ENCODE data around the gene ATP8A2.

Gene ATP8A2

GRCh38 chr13:26012995-26013394 is 641.2 kb downstream of the ATP8A2 start:
- DNase-seq (ENCODE audit: low read depth in 2 of 2) = no peak

GRCh38 chr13:26015271-26016125 is 643.7 kb downstream of the ATP8A2 start:
- DNase-seq (ENCODE audit: low read depth in 2 of 2) = no peak

GRCh38 chr13:26016189-26016588 is 644.4 kb downstream of the ATP8A2 start:
- DNase-seq (ENCODE audit: low read depth in 2 of 2) = no peak

- no peak for DNase-seq (ENCODE audit: low read depth in 2 of 2)
These were observed 645.6 kb downstream of the ATP8A2 start for GRCh38 chr13:26017196-26017921.

GRCh38 chr13:26017932-26018665 is 646.3 kb downstream of the ATP8A2 start:
- no peak for DNase-seq (ENCODE audit: low read depth in 2 of 2)

- DNase-seq (ENCODE audit: low read depth in 2 of 2) = no peak
These were observed 647.5 kb downstream of the ATP8A2 start for GRCh38 chr13:26019251-26019650.

- no peak for DNase-seq (ENCODE audit: low read depth in 2 of 2)
These were observed 648.4 kb downstream of the ATP8A2 start for GRCh38 chr13:26019881-26020870.

GRCh38 chr13:26020891-26021290 is 649.1 kb downstream of the ATP8A2 start:
- DNase-seq (ENCODE audit: low read depth in 2 of 2) = no peak

- no peak for DNase-seq (ENCODE audit: low read depth in 2 of 2)
These were observed 649.7 kb downstream of the ATP8A2 start for GRCh38 chr13:26021516-26021915.

- DNase-seq (ENCODE audit: low read depth in 2 of 2) = no peak
These were observed 650.2 kb downstream of the ATP8A2 start for GRCh38 chr13:26021956-26022355.

- DNase-seq (ENCODE audit: low read depth in 2 of 2) = no peak
These were observed 650.9 kb downstream of the ATP8A2 start for GRCh38 chr13:26022538-26023292.

GRCh38 chr13:26024558-26024957 is 652.8 kb downstream of the ATP8A2 start:
- DNase-seq (ENCODE audit: low read depth in 2 of 2) = no peak

GRCh38 chr13:26025196-26025595 is 653.4 kb downstream of the ATP8A2 start:
- no peak for DNase-seq (ENCODE audit: low read depth in 2 of 2)

GRCh38 chr13:26025771-26026170 is 654.0 kb downstream of the ATP8A2 start:
- DNase-seq (ENCODE audit: low read depth in 2 of 2) = no peak

- no peak for DNase-seq (ENCODE audit: low read depth in 2 of 2)
These were observed 654.4 kb downstream of the ATP8A2 start for GRCh38 chr13:26026211-26026610.

- no peak for DNase-seq (ENCODE audit: low read depth in 2 of 2)
These were observed 657.9 kb downstream of the ATP8A2 start for GRCh38 chr13:26029581-26030136.

- DNase-seq (ENCODE audit: low read depth in 2 of 2) = no peak
These were observed 658.6 kb downstream of the ATP8A2 start for GRCh38 chr13:26030331-26030730.

GRCh38 chr13:26034018-26034417 is 662.2 kb downstream of the ATP8A2 start:
- DNase-seq (ENCODE audit: low read depth in 2 of 2) = no peak

- no peak for DNase-seq (ENCODE audit: low read depth in 2 of 2)
These were observed 664.6 kb downstream of the ATP8A2 start for GRCh38 chr13:26036383-26036782.

- DNase-seq (ENCODE audit: low read depth in 2 of 2) = no peak
These were observed 665.5 kb downstream of the ATP8A2 start for GRCh38 chr13:26037302-26037701.

Measured in stimulated activated CD4-positive, alpha-beta T cell treated with anti-CD3 and anti-CD28 coated beads, Interleukin-15, amount 100 ng/mL, for 48 hours (primary cell).